Glutamatergic neuron (in vitro differentiated cells): ENCODE measurements around the gene MRPL28. TPM values are rescaled to one million over a fixed set of nuclear protein-coding genes. Genes with fewer than 3 reads are reported as not detected.

ENCODE experiments used
- DNase-seq: peaks from one replicate; pipeline ENCODE4 v3.0.0; 2022
- H3K27ac Mint-ChIP-seq: one replicate; pipeline ENCODE4 v1.8.0; 2020; ENCODE audit warnings: mild to moderate bottlenecking, mixed read lengths, inconsistent platforms; ENCODE audit not compliant: unreplicated experiment
- H3K27me3 Mint-ChIP-seq: one replicate; pipeline ENCODE4 v1.8.0; 2020; ENCODE audit warnings: mild to moderate bottlenecking, moderate library complexity, mixed read lengths, inconsistent platforms; ENCODE audit not compliant: unreplicated experiment
- H3K36me3 Mint-ChIP-seq: one replicate; pipeline ENCODE4 v1.8.0; 2020; ENCODE audit warnings: mild to moderate bottlenecking, mixed read lengths, inconsistent platforms; ENCODE audit not compliant: unreplicated experiment
- H3K4me1 Mint-ChIP-seq: one replicate; pipeline ENCODE4 v1.8.0; 2020; ENCODE audit warnings: mild to moderate bottlenecking, low read depth, mixed read lengths, inconsistent platforms; ENCODE audit not compliant: unreplicated experiment
- H3K4me3 Mint-ChIP-seq: one replicate; pipeline ENCODE4 v1.8.0; 2020; ENCODE audit warnings: mild to moderate bottlenecking, mixed read lengths, inconsistent platforms; ENCODE audit not compliant: unreplicated experiment
- H3K9me3 Mint-ChIP-seq: one replicate; pipeline ENCODE4 v1.8.0; 2020; ENCODE audit warnings: mild to moderate bottlenecking, moderate library complexity, mixed read lengths, inconsistent platforms; ENCODE audit not compliant: unreplicated experiment
- total RNA-seq: library from RNA; stranded (reverse); fragmentation: NEBNext Ultra II Directional; extraction: Animal tissue kit (Norgen Biotek cat#: 25700); gene quantifications from one replicate; pipeline ENCODE4 v1.2.1, GENCODE V29; 2021; ENCODE audit not compliant: unreplicated experiment
- TF ChIP-seq, protein P1 (sequence below): fragments of 200-600 bp; sonication (generic); IDR thresholded peaks from one replicate; pipeline ENCODE4 v1.5.0; 2021; ENCODE audit not compliant: partially characterized antibody, unreplicated experiment

MRPL28 gene
- total RNA-seq, 1 donor from 2014 or later: 69.6 TPM

DNA sequence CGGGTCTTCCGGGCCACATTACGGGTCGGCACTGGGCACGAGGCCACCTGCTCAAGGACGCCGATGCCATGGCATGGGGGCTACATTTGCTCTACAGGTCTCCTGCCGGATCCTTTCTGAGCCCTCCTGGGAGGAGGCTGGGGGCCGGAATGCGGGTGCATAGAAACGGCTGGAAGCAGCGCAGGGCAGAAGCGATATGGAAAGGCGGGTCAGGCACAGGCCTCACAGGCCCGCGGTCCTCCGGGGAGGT, 46.2 kb downstream of the MRPL28 start:
- H3K27me3 Mint-ChIP-seq: peaks cover 2% of the 10 kb centered on the region
- no peaks in the 10 kb centered on the region for H3K9me3 Mint-ChIP-seq
- no peak overlapping the region for H3K27ac Mint-ChIP-seq
- no peak for DNase-seq
- H3K4me1 Mint-ChIP-seq: no peaks in the 10 kb centered on the region
- no peaks in the 10 kb centered on the region for H3K36me3 Mint-ChIP-seq
- TF ChIP-seq, protein P1, sequence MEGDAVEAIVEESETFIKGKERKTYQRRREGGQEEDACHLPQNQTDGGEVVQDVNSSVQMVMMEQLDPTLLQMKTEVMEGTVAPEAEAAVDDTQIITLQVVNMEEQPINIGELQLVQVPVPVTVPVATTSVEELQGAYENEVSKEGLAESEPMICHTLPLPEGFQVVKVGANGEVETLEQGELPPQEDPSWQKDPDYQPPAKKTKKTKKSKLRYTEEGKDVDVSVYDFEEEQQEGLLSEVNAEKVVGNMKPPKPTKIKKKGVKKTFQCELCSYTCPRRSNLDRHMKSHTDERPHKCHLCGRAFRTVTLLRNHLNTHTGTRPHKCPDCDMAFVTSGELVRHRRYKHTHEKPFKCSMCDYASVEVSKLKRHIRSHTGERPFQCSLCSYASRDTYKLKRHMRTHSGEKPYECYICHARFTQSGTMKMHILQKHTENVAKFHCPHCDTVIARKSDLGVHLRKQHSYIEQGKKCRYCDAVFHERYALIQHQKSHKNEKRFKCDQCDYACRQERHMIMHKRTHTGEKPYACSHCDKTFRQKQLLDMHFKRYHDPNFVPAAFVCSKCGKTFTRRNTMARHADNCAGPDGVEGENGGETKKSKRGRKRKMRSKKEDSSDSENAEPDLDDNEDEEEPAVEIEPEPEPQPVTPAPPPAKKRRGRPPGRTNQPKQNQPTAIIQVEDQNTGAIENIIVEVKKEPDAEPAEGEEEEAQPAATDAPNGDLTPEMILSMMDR: no peak
- no peak overlapping the region for H3K4me3 Mint-ChIP-seq

DNA sequence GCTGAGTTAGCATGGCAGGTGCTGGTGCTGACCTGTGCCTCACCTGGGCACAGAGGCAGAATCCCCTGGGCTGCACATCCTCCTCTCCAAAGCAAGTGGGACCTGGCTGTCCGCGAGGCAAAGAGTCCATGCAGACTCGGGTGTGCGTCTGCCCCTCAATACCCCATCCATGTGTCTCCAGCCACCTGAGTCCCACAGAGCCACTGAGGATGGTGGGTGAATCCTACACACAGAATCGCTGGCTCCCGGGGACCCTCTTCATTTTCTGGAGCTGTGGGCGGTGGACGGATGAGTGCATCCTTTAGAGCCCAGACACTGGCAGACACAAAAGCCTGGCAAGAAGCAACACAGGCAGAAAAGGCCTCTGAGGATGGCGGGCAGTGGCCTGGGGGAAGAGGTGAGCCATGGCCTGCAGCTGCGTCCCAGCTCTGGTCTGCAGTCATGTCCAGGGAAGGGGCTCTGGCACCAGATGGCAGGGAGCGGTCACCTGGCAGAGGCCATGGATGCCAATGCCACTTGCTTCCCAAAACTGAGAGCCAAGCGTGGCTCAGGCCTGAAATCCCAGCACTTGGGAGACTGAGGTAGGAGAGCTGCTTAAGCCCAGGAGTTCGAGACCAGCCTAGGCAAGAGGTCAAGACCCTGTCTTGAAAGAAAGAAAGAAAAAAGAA, 47.7 kb downstream of the MRPL28 start:
- TF ChIP-seq, protein P1: no peak
- Mint-ChIP-seq H3K9me3 (no peaks in the 10 kb centered on the region), H3K27ac (no peak overlapping the region)

DNA sequence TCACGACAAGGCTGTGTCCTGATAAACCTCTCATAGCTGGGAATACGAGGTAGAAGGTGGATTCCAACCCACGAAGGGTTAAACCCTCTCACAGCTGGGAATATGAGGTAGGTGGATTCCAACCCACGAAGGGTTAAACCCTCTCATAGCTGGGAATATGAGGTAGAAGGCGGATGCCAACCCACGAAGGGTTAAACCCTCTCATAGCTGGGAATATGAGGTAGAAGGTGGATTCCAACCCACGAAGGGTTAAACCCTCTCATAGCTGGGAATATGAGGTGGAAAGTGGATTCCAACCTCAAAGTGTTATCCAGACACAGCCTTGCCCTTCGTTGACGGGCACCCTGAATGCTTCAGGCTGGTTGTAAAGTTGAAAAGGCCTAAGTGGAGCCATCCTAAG, 48.8 kb downstream of the MRPL28 start:
- Mint-ChIP-seq H3K27me3 (peaks cover 2% of the 10 kb centered on the region), H3K9me3 (no peaks in the 10 kb centered on the region), H3K27ac (no peak overlapping the region), H3K36me3 (no peaks in the 10 kb centered on the region), H3K4me3 (no peak overlapping the region), H3K4me1 (no peaks in the 10 kb centered on the region)
- TF ChIP-seq, protein P1: no peak
- no peak for DNase-seq

More for the DNA sequence above, 47.7 kb downstream of the MRPL28 start:
- DNase-seq: no peak
- Mint-ChIP-seq H3K27me3 (peaks cover 2% of the 10 kb centered on the region), H3K4me1 (no peaks in the 10 kb centered on the region), H3K36me3 (no peaks in the 10 kb centered on the region), H3K4me3 (no peak overlapping the region)

DNA sequence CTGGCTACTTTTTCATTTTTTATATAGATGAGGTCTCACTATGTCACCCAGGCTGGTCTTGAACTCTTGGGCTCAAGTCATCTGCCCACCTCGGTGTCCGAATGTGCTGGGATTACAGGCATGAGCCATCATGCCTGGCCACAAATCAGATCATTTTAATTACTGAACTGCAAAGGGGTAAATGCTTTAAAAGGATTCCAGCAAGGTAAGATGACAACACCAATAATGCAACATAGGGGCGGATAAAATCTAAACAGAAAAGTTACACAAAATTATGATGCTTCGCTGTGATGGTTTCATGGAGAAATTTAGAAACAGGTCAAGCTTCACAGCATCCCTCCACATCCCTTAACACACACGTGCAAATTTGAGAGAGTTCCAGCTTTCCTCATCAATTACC, 50.1 kb downstream of the MRPL28 start:
- DNase-seq: no peak
- H3K27ac Mint-ChIP-seq: no peak overlapping the region
- no peaks in the 10 kb centered on the region for H3K36me3 Mint-ChIP-seq
- TF ChIP-seq, protein P1: no peak
- no peaks in the 10 kb centered on the region for H3K9me3 Mint-ChIP-seq
- H3K4me3 Mint-ChIP-seq: no peak overlapping the region
- peaks cover 2% of the 10 kb centered on the region for H3K4me1 Mint-ChIP-seq
- peaks cover 2% of the 10 kb centered on the region for H3K27me3 Mint-ChIP-seq

DNA sequence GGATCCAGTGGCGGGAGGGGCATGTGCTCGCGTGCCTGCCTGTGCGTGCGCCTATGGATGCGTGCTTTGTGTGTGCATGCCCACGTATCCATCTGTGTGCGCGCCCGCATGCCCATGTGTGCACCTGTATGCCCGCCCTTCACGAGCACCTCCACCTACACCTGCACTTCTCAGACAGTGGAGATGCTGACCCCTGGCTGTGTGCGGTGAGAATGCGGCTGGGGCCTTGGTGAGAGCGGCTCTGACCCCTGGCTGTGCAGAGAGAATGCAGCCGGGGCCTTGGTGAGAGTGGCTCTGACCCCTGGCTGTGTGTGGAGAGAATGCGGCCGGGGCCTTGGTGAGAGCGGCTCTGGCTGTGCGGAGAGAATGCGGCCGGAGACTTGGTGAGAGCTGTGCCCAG, 51.7 kb downstream of the MRPL28 start:
- Mint-ChIP-seq H3K27ac (no peak overlapping the region), H3K4me3 (no peak overlapping the region), H3K27me3 (peaks cover 2% of the 10 kb centered on the region), H3K9me3 (no peaks in the 10 kb centered on the region), H3K36me3 (no peaks in the 10 kb centered on the region), H3K4me1 (peaks cover 7% of the 10 kb centered on the region)
- DNase-seq: peak; percentile 61
- TF ChIP-seq, protein P1: peak; percentile 51
